Measurements from ENCODE around the gene GJA4.

DNA sequence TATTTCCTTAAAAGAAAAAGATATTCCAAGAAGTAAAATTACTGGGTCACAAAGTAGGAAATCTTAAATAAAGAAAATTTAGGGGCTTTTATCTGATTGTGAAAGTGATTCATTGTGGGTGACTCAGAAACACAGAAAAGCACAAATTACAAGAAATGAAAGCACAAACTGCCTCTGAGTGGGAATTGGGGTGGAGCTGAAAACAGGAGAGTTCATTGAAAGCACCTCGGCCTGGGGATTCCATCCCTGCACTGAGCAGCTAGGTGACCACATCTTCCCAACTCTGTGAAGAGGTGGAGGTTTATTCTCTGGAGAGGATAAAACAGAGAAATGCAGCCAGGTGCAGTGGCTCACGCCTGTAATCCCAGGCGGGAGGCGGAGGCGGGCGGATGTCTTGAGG, 7.4 kb downstream of the GJA4 start:
- TF ChIP-seq, protein P1, sequence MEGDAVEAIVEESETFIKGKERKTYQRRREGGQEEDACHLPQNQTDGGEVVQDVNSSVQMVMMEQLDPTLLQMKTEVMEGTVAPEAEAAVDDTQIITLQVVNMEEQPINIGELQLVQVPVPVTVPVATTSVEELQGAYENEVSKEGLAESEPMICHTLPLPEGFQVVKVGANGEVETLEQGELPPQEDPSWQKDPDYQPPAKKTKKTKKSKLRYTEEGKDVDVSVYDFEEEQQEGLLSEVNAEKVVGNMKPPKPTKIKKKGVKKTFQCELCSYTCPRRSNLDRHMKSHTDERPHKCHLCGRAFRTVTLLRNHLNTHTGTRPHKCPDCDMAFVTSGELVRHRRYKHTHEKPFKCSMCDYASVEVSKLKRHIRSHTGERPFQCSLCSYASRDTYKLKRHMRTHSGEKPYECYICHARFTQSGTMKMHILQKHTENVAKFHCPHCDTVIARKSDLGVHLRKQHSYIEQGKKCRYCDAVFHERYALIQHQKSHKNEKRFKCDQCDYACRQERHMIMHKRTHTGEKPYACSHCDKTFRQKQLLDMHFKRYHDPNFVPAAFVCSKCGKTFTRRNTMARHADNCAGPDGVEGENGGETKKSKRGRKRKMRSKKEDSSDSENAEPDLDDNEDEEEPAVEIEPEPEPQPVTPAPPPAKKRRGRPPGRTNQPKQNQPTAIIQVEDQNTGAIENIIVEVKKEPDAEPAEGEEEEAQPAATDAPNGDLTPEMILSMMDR (IDR thresholded peaks at IDR 0.05): no peak
- TF ChIP-seq, protein P2, sequence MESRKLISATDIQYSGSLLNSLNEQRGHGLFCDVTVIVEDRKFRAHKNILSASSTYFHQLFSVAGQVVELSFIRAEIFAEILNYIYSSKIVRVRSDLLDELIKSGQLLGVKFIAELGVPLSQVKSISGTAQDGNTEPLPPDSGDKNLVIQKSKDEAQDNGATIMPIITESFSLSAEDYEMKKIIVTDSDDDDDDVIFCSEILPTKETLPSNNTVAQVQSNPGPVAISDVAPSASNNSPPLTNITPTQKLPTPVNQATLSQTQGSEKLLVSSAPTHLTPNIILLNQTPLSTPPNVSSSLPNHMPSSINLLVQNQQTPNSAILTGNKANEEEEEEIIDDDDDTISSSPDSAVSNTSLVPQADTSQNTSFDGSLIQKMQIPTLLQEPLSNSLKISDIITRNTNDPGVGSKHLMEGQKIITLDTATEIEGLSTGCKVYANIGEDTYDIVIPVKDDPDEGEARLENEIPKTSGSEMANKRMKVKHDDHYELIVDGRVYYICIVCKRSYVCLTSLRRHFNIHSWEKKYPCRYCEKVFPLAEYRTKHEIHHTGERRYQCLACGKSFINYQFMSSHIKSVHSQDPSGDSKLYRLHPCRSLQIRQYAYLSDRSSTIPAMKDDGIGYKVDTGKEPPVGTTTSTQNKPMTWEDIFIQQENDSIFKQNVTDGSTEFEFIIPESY (IDR thresholded peaks at IDR 0.05; ENCODE audit: borderline replicate concordance, low read depth): no peak
- TF ChIP-seq, protein P3, sequence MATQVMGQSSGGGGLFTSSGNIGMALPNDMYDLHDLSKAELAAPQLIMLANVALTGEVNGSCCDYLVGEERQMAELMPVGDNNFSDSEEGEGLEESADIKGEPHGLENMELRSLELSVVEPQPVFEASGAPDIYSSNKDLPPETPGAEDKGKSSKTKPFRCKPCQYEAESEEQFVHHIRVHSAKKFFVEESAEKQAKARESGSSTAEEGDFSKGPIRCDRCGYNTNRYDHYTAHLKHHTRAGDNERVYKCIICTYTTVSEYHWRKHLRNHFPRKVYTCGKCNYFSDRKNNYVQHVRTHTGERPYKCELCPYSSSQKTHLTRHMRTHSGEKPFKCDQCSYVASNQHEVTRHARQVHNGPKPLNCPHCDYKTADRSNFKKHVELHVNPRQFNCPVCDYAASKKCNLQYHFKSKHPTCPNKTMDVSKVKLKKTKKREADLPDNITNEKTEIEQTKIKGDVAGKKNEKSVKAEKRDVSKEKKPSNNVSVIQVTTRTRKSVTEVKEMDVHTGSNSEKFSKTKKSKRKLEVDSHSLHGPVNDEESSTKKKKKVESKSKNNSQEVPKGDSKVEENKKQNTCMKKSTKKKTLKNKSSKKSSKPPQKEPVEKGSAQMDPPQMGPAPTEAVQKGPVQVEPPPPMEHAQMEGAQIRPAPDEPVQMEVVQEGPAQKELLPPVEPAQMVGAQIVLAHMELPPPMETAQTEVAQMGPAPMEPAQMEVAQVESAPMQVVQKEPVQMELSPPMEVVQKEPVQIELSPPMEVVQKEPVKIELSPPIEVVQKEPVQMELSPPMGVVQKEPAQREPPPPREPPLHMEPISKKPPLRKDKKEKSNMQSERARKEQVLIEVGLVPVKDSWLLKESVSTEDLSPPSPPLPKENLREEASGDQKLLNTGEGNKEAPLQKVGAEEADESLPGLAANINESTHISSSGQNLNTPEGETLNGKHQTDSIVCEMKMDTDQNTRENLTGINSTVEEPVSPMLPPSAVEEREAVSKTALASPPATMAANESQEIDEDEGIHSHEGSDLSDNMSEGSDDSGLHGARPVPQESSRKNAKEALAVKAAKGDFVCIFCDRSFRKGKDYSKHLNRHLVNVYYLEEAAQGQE (IDR thresholded peaks at IDR 0.05; ENCODE audit: low read depth, low read length): no peak
- TF ChIP-seq TAF1 (IDR thresholded peaks at IDR 0.05; ENCODE audit: borderline replicate concordance, low read depth, low read length): no peak
